Activated CD8-positive, alpha-beta memory T cell treated with anti-CD3 and anti-CD28 coated beads, Interleukin-2, amount 50 U/mL, for 4 hours (primary cell): Measurements from ENCODE around the gene ANKRD42.
"Not testable (repeated sequence)": the region's sequence is repeated elsewhere in the genome, so short reads cannot be mapped to it uniquely, and the experiment has no call there.

Source experiments
- DNase-seq: peaks from one replicate; pipeline ENCODE4 v3.0.0-alpha.2; 2020

The ANKRD42 gene

DNA sequence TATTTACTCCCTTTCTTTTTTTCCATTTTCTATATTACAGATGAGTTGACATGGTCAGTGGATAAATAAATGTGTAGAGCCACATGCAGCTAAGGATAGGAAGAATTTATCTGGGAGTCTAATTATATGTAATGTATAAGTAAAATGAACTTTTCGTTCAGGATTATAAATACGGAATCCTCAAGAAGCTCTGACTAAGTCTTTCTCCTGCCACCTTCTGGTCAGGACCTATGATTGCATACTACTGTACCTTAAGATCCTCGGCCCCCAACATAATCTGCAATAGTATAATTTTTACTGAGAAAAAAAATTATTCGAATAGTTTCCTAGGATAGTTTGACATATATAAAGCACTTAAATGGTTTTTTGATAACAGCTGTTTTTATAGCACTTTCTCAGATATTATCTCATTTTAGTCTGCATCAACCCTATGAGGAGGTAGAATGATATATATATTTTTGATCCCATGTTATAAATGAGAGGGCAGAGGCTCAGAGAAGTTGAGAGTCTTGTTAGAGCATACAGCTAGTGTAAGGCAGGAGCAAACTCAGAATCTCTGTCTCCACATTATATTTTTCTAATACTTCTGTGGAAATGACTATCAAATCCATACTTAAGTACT, 56.6 kb downstream of the ANKRD42 start:
- DNase-seq: no peak

DNA sequence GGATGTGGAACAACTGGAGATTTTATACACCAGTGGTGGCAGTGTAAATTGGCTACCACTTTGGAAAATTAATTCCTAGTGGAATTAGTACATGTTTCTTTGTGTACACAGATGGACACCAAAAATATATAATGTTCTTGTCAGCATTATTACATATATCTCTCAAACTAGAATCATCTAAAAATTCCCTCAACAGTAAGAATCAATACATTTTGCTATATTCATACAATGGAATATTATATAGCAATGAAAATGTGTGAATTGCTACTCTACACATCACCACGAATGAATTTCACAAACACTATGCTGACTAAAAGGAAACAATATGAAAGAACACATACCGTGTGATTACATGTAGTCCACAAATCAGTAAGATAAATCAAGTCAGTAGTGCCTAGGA, 58.8 kb downstream of the ANKRD42 start:
- no peak for DNase-seq

DNA sequence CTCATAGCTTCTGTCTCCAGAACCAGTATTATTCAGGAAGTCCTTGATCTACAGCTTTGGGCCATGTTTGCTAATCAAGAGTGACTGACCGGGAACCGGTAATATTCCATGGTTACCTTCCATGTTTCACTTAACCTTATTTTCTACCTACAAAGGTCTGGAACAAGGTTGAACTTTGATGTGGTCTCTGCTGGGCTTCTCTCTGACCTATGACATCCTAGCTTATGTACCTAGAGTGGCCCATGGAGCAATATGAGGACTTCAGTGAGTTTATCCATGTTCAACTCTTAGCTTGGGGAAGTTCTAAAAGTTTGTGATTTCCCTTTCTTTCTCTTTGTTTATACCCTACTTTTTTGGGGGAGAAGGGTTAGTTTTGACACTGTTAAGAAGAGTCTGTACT, 59.4 kb downstream of the ANKRD42 start:
- no peak for DNase-seq

DNA sequence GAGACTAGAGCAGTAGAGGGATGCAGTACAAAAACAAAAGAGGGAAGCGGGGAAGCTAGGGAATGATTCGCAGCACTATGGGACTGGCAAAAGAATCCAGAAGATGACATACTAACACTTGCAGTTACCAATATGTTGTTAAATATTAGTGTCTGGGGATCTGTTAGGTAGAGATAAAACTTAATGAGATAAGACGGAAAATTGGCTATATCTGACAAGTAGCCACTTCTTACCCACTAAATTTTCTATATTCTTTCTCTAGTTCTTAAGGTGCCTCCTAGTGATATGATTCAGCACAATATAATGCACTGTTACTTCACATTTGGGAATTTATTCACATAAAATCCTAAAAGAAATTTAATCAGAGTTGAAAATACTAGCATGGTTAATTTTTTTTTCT, 61.9 kb downstream of the ANKRD42 start:
- DNase-seq: no peak

DNA sequence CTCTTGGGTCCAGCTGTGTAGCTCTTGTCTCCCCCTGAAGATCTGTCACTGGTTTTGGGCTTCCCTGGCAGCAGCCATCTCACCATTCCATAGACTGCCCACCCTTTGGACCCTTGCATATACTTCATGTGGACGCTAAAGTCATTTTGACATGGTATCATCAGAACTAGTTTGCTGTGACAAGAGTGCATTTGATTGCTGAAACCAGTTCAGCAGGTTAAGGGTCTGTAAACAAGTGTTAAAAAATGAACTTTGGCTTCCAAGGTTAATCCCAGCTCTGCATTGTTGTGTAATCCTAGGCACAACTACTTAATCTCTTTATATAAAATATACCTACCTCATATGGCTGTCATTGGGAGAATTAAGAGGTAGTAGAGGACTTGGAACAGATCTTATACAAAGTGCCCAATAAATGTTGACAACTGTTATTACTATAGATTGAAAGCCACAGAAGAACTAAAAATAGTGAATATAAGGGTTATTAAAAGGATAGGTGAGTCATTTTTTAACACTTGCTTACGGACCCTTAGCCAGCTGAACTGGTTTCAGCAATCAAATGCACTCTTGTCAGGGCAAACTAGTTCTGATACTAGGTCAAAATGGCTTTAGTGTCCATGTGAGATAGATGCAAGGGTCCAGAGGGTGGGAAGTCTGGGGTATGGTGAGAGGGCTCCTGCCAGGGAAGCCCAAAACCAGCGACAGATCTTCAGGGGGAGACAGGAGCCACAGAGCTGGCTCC, 63.3 kb downstream of the ANKRD42 start:
- DNase-seq: no peak

DNA sequence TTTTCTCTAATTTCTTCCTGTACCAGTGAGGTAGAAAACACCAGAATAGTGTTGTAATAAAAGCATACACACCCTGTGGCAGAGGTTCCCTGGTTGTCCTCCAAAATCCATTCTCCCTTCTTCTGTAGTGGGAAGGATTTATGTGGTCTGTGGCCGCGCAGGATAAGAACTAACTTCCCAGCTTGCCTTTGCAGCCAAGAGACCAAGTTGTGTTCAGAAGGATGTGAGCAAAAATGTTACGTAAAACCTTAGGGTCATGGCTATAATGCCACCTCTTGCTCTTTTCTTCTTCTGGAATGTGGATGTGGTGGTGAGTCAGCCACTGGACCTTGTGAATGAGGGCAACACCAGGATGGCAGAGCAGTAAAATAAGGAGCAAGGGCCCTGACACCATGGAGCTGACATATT, 64.3 kb downstream of the ANKRD42 start:
- no peak for DNase-seq

DNA sequence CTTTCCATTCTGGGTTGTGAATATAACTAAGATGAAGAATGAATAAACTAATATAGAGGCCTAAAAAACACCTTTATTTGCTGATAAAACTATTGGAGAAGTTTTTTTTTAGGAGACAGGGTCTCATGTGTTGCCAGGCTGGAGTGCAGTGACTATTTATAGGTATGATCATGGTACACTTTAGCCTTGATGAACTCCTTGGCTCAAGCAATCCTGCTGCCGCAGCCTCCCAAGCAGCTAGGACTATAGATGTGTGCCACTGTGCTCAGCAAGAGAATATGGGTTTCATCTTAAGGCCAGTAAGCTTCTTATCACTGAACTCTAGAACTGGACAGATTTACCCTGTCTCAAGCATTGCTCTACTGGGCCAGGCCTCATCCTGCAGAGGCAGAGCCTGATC, 66.0 kb downstream of the ANKRD42 start:
- no peak for DNase-seq

DNA sequence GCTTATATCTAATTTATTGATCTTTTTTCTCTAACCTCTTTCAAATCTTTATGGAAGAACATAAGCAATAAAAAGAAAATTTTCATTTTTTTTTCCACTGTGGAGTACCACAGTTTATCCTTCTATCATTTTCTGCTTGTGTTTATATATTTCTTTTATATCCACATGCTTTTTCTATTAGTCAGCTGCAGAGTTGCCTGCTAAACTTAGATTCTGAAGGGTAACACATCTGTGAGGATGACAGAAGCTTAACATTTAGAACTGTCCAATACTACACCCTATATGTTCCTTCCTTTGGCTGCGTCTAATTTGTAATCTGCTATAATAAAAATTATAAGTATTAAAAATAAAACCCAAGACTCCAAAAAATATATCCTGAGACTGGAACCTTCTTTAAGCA, 71.8 kb downstream of the ANKRD42 start:
- DNase-seq: no peak

DNA sequence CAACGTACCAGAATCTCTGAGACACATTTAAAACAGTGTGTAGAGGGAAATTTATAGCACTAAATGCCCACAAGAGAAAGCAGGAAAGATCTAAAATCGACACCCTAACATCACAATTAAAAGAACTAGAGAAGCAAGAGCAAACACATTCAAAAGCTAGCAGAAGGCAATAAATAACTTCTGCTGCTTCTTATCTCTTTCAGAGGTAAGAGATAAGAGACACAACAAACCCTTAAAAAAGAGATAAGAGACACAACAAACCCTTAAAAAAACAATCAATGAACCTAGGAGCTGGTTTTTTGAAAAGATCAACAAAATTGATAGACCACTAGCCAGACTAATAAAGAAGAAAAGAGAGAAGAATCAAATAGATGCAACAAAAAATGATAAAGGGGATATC, 75.6 kb downstream of the ANKRD42 start:
- not testable (repeated sequence) for DNase-seq

DNA sequence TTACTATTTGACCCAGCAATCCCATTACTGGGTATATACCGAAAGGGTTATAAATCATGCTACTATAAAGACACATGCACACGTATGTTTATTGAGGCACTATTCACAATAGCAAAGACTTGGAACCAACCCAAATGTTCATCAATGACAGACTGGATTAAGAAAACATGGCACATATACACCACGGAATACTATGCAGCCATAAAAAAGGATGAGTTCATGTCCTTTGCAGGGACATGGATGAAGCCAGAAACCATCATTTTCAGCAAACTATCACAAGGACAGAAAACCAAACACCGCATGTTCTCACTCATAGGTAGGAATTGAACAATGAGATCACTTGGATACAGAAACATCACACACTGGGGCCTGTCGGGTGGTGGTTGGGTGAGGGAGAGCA, 78.2 kb downstream of the ANKRD42 start:
- DNase-seq: not testable (repeated sequence)

DNA sequence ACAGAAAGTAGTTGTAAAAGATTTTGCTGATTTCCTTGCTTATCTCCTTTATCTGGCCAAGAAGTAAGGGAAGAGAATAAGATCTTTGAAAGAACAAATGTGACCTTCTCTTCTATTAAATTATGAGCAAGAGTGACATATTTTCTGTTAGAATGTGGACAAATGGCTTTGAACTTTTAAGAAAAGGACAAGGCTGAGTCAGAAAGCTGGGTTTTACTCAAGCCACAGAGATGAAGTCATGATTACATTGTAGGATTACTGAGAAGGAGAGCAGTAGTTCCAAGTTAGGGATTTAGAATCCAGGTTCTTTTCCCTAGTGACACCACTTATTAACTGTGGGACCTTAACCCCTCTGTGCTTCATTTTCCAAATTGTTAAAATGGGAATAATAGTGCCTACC, 79.1 kb downstream of the ANKRD42 start:
- DNase-seq: no peak

DNA sequence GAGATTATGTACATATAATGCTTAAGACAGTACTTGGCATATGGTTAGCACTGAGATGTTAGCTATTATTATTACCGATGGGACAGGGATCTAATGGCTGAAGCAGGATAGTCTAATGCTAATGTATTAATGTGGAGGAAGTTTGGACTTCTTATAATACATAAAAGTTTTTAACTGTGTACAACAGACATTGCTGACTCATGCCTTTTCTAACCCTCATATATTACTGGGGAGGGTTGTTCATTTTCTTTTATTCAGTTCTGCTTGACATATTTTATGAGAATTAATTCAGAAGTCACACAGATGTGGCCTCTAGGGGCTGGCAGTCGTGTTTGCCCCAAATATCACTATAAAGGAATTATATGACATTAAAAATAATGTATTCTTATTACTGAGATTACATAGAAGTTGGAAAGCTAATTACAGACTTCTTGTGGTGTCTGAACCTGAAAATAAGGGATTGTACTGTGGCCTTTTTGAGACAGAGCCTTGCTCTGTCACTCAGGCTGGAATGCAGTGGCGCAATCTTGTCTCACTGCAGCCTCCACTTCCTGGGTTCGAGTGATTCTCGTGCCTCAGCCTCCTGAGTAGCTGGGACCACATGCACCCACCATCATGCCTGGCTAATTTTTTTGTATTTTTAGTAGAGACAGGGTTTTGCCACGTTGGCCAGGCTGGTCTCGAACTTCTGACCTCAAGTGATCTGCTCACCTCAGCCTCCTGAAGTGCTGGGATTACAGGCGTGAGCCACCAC, 82.6 kb downstream of the ANKRD42 start:
- DNase-seq: no peak

DNA sequence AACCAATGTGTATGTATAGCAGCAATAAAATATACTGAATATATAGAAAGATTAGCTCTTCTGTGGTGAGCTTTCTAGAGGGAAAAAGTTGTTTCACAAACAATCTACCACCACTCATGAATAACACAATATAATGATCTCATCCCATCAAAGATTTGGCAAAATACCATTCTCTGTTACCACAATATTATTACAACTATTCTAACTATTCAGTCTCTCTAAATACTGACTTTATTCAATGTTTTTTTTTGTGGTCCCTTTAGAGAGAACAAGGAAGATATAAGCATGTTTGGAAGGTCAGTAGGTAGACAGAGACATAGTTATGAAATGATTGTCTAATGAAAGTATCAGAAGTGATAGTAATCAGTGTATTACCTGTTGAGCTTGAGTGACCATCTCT, 84.8 kb downstream of the ANKRD42 start:
- no peak for DNase-seq

DNA sequence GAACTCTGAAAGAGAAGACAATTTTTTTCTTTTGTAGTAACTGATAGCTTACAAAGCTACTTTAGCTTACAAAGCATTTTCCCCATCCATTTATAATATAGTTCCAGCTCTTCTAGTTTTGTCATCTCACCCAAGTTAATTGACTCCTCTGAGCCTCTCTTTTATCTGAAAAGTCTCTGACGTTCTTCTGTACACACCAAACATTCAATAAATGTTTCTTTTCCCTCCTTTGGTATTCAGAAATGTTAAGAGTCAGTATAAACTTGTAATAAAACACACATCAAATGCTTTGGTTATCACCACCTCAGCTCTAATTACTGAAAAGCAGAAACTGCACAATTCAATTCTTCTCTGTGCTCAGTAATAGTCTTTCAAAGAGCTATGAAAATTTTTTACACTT, 86.7 kb downstream of the ANKRD42 start:
- no peak for DNase-seq

DNA sequence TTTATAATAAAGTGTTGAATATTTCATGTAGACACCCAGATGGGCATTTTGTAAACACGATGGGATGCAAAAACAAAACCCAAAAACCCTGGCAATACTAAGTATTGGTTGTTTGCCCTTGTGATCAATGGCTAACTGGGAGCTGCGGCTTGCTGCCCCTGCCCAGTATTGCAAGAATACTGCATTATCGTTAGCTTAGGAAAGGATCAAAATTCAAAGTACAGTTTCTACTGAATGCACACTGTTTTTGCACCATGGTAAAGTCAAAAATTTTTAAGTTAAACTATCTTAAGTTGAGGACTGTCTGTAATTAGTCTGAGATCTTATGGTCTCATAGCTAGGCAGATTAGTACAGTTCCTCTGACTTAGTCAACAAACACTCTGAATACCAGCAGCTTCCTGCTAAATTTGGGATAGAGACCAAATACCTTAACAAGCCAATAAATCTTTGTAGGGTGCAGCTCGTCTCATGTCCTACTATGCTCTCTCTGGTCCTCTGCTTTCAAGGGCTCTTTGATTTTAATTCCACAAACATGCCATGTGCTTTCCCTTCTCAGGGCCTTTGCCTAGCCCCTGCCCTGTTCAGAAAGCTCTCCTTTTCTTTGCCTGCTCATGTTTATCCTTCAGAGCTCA, 88.7 kb downstream of the ANKRD42 start:
- no peak for DNase-seq

DNA sequence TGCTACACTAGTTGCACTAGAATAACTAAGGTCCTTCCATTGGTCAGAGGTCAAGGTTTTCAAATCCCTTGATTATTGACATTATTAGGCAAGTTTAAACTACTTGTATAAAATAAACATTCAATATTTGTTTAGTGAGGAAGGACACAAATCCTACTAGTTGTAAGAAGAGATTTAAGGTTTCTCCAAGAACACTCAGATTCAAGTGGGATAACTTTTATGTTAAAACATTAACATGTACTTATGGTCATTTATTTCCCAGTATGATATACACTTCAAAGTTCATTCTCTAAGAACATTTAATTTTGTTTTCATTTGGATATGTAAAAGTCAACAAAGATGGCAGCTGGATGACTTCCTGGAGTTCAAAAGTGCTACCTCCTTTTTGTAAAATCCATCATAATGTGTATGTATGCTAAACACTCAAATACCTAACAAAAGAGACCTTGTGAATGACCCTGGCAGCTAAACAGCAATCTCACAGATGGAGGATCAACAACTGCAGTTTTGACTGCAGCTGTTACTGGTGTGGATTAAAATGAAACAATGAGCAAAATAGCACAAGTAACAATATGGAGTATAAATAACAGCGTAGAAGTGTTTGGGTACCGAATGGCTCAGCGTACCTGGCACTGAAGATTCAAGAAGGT, 91.1 kb downstream of the ANKRD42 start:
- DNase-seq: no peak

DNA sequence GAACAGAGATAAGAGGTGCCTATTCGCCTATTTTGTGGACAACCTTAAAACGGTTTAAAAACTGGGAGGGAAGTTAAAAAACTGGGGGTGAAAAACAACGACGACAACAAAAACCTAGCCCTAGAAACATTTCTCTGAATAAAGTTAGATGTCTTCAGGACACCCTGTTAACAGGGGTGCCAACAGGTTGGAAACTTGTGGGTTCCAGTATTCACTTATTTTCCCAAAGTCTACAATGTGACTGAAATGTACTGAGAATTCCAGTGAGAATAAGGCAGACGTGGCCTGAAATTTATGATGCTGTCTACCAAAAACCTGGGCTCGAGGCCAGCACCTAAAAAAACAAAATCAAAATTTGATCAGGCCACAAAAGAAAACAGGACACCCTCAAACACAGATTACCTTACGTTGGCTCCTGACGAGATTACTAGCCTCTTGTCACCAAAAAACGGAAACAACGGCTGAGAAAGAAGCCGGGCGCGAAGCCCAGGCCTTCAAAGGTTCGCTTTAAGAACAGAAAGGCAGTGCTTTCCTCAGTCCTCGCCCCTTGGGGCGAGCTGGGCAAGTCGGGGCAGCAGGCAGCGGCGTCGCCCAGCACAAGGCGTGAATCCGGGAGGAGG, 91.7 kb downstream of the ANKRD42 start:
- no peak for DNase-seq

DNA sequence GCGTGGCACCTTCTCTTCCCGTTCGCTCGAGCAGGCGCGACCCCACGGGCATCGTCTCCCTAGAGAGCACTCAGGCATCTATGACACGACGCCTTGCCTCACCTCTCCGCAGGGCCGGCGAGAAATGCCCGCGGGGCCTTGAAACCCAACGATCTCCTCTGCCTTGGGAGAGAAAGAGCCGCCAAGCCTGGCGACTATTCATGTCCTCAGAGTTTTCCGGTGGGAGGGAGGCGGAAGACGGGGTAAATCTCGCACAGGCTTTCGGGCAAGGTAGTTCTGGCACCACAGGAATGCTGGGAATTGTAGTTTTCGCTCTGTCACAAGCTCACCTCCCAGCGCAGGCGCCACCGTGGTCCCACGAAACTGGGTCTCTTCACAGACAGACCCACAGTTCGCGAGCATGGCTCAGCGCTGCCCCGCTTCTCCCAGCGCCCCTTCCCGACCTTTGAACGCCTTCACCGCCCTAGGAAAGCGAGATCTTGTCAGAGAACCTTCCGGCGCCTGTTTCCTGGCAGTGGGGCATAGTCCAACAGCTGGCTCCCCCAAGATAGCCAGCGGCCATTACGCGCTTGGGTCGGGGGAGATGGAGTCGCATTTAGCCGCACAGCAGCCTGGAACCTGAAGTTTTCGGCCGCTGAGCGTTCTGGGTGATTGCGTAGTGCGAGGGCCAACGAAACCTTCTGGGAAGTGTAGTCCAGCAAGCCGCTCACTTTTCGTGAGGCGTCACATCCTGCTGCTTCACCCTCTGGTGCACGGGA, 92.4 kb downstream of the ANKRD42 start, which contains the start of gene CCDC90B:
Gene CCDC90B (minus strand): TSS at position 597 of the 758 bp plus-strand sequence. CDS start 395 bp downstream, at position 202.
- peak; percentile 89 for DNase-seq

DNA sequence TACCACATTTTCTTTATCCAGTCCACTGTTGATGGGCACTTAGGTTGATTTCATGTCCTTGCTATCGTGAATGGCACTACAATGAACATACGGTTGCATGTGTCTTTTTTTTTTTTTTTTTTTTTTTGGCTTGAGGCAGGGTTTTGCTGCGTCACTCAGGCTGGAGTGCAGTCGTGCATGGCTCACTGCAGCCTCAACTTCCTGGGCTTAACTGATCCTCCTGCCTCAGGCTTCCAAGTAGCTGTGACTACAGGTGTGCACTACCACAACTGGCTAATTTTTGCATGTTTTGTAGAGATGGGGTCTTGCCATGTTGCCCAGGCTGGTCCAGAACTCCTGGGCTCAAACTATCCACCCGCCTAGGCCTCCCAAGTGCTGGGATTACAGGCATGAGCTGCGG, 94.1 kb downstream of the ANKRD42 start:
- DNase-seq: no peak

DNA sequence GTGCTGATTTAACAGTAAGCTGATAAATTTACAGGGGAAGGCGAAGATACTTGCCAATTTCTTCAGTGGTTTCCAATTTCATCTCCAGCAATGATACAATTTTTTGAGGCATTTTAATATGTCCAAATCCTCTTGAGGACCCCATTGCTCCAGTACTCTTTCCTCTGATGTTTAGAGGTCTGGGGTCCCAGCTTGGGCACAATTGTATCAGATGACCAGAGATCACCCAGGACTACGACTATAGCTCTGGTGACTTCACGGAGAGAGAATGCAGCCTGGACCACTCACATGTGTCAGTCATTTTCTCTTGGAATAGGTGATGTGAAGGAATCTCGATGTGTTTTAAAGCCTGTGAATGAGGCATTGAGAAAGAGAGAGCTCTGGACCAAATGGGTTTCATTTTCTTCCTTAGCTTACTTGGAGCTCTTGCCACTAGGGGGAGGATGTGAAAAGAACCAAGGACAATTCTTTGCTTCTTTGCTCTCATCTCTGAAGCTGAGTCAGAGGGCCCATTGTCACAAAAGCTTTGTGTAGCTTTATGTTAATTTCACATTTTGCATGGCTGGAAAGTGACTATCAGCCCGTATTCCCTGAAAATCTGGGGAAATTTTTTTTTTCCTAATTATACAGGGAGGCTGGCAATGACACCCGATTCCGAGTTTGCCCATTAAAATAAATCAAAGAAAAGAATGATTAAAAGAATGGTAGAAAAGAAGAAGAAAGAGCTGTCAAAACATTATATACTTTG, 99.4 kb downstream of the ANKRD42 start:
- DNase-seq: no peak

DNA sequence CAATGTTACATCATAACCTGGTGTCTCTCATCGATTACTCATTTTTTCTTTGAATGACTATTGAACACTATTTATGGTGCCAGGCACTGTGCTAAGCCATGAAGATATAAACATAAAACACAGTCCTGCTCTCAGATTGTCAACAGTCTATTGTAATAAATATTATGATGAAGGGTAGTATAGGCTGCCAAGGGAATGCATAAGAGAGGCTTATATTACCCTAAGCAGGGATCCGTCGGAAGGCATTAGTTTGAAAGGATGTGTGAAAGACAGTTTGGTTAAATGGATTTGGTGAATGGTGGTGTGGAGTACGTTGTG, 99.9 kb downstream of the ANKRD42 start:
- no peak for DNase-seq
